H1 (cell line): ENCODE data around the gene NAA16. TPM values are rescaled to one million over a fixed set of nuclear protein-coding genes. Genes with fewer than 3 reads are reported as not detected.

Source experiments
- CTCF ChIA-PET: fragments of 300-600 bp; sonication (Branson Sonifier 250); formaldehyde crosslinking; loops from one replicate; lab custom pipeline; 2021; ENCODE audit not compliant: partially characterized antibody; lab: Charles Lee
- POLR2A ChIA-PET: fragments of 300-600 bp; sonication (Branson Sonifier 250); formaldehyde crosslinking; loops from one replicate; lab custom pipeline; 2021; ENCODE audit warnings: inconsistent platforms; ENCODE audit not compliant: partially characterized antibody; lab: Charles Lee
- DNase-seq, 2 experiments: peaks; one replicate each; pipeline versions ENCODE4 v3.0.0 to v3.0.0-alpha.2; 2010 to 2022; ENCODE audit warnings: low spot score in 2 of 2, low read depth in 1 of 2, mixed read lengths in 1 of 2
- FAIRE-seq: peaks from 2 replicates; lab custom pipeline; 2011; peaks lifted over from hg19 to GRCh38; lab: Jason Lieb, UNC
- H2AFZ ChIP-seq: 2 replicates; pipeline ENCODE4 v1.8.1; 2012; ENCODE audit warnings: low read length, inconsistent platforms
- H2AK5ac ChIP-seq: 2 replicates; pipeline ENCODE4 v1.6.1; 2013; ENCODE audit warnings: low read depth, low read length
- H2BK120ac ChIP-seq: replicated peaks from 2 replicates; pipeline ENCODE3; 2013; ENCODE audit warnings: low read depth, low read length, inconsistent platforms
- H2BK12ac ChIP-seq: 2 replicates; pipeline ENCODE4 v1.6.1; 2013; ENCODE audit warnings: low read depth, low read length
- H2BK15ac ChIP-seq: 2 replicates; pipeline ENCODE4 v1.6.1; 2013; ENCODE audit warnings: low read length
- H2BK20ac ChIP-seq: 2 replicates; pipeline ENCODE4 v1.6.1; 2013; ENCODE audit warnings: low read length
- H2BK5ac ChIP-seq: 2 replicates; pipeline ENCODE4 v1.6.1; 2013; ENCODE audit warnings: low read depth, low read length
- H3K14ac ChIP-seq: 2 replicates; pipeline ENCODE4 v1.6.1; 2013; ENCODE audit warnings: inconsistent platforms; ENCODE audit not compliant: insufficient read length
- H3K18ac ChIP-seq: 2 replicates; pipeline ENCODE4 v1.6.1; 2013; ENCODE audit warnings: low read length; ENCODE audit errors: extremely low read depth
- H3K23ac ChIP-seq: 2 replicates; pipeline ENCODE4 v1.6.1; 2013; ENCODE audit warnings: inconsistent platforms; ENCODE audit not compliant: insufficient read length
- H3K23me2 ChIP-seq: 2 replicates; pipeline ENCODE4 v1.6.1; 2013; ENCODE audit warnings: low read depth, low read length
- H3K27ac ChIP-seq: 2 replicates; pipeline ENCODE4 v1.6.1; 2011; ENCODE audit warnings: low read depth, low read length, inconsistent platforms
- H3K27me3 ChIP-seq, 4 experiments: replicated peaks in 1 of 4; 1 replicate in 1 of 4; 2 replicates in 3 of 4; pipeline versions ENCODE4 v1.6.1 to v1.8.1; 2011 to 2013; ENCODE audit warnings: low read length in 3 of 4, mild to moderate bottlenecking in 3 of 4, inconsistent platforms in 2 of 4, mixed read lengths in 2 of 4, moderate library complexity in 1 of 4; ENCODE audit not compliant: control insufficient read depth in 3 of 4, insufficient read depth in 3 of 4; ENCODE audit errors: extremely low read depth in 1 of 4
- H3K36me3 ChIP-seq, 4 experiments: 2 replicates each; pipeline versions ENCODE4 v1.6.1 to v1.8.1; 2011 to 2013; ENCODE audit warnings: mild to moderate bottlenecking in 4 of 4, low read length in 3 of 4, moderate library complexity in 2 of 4, control low read depth in 1 of 4, inconsistent platforms in 1 of 4; ENCODE audit not compliant: insufficient read depth in 4 of 4, control insufficient read depth in 2 of 4
- H3K4ac ChIP-seq: replicated peaks from 2 replicates; pipeline ENCODE3; 2013; ENCODE audit warnings: low read length, low read depth, mixed read lengths, inconsistent platforms; ENCODE audit not compliant: insufficient read length
- H3K4me1 ChIP-seq, 4 experiments: replicated peaks in 1 of 4; 1 replicate in 1 of 4; 2 replicates in 3 of 4; pipeline versions ENCODE4 v1.6.1 to v1.8.1; 2011 to 2013; ENCODE audit warnings: low read length in 3 of 4, inconsistent platforms in 2 of 4, mixed read lengths in 1 of 4; ENCODE audit not compliant: insufficient read depth in 4 of 4, control insufficient read depth in 3 of 4
- H3K4me2 ChIP-seq, 2 experiments: 2 replicates each; pipeline versions ENCODE4 v1.6.1 to v1.8.1; 2011 to 2013; ENCODE audit warnings: low read depth in 2 of 2, low read length in 2 of 2, control low read depth in 1 of 2, inconsistent platforms in 1 of 2, mild to moderate bottlenecking in 1 of 2; ENCODE audit not compliant: insufficient read depth in 1 of 2
- H3K4me3 ChIP-seq, 4 experiments: fragments of 200-600, 300-600 bp in 1 of 4; sonication (generic), shearing (Covaris generic), sonication (Bioruptor Twin) in 1 of 4; 2 replicates each; pipeline versions ENCODE4 v1.5.1 to v1.8.1; 2011 to 2016; ENCODE audit warnings: low read length in 4 of 4, low read depth in 3 of 4, control low read depth in 2 of 4, inconsistent platforms in 2 of 4, mild to moderate bottlenecking in 2 of 4, mixed read lengths in 1 of 4, moderate library complexity in 1 of 4; ENCODE audit not compliant: insufficient read depth in 2 of 4; ENCODE audit errors: extremely low read depth in 1 of 4
- H3K56ac ChIP-seq: replicated peaks from 2 replicates; pipeline ENCODE3; 2013; ENCODE audit warnings: low read depth, mild to moderate bottlenecking, mixed read lengths, low read length, inconsistent platforms; ENCODE audit not compliant: insufficient read length
- H3K79me1 ChIP-seq: 2 replicates; pipeline ENCODE4 v1.6.1; 2013; ENCODE audit warnings: low read depth, low read length, control low read depth
- H3K79me2 ChIP-seq, 2 experiments: 2 replicates each; pipeline versions ENCODE4 v1.6.1 to v1.8.1; 2012 to 2013; ENCODE audit warnings: low read length in 2 of 2, mild to moderate bottlenecking in 2 of 2, inconsistent platforms in 1 of 2; ENCODE audit not compliant: insufficient read depth in 2 of 2, control insufficient read depth in 1 of 2
- H3K9ac ChIP-seq, 4 experiments: replicated peaks in 1 of 4; 1 replicate in 1 of 4; 2 replicates in 3 of 4; pipeline versions ENCODE4 v1.6.1 to v1.8.1; 2011 to 2013; ENCODE audit warnings: low read depth in 3 of 4, low read length in 3 of 4, control low read depth in 2 of 4, mild to moderate bottlenecking in 2 of 4, moderate library complexity in 2 of 4, inconsistent platforms in 1 of 4; ENCODE audit errors: extremely low read depth in 1 of 4
- H3K9me3 ChIP-seq, 2 experiments: 2 replicates each; pipeline versions ENCODE4 v1.6.1 to v1.8.1; 2012 to 2013; ENCODE audit warnings: mild to moderate bottlenecking in 2 of 2, moderate library complexity in 2 of 2, control low read depth in 1 of 2, inconsistent platforms in 1 of 2, low read depth in 1 of 2, low read length in 1 of 2, mixed read lengths in 1 of 2; ENCODE audit not compliant: insufficient read depth in 2 of 2
- H4K20me1 ChIP-seq, 2 experiments: replicated peaks in 1 of 2; 2 replicates each; pipeline versions ENCODE3 to v1.8.1; 2011 to 2013; ENCODE audit warnings: inconsistent platforms in 2 of 2, low read length in 2 of 2, mild to moderate bottlenecking in 1 of 2; ENCODE audit not compliant: insufficient read depth in 2 of 2, control insufficient read depth in 1 of 2
- H4K5ac ChIP-seq: 2 replicates; pipeline ENCODE4 v1.6.1; 2013; ENCODE audit warnings: low read length, low read depth, mixed read lengths, inconsistent platforms; ENCODE audit not compliant: insufficient read length
- H4K8ac ChIP-seq: 2 replicates; pipeline ENCODE4 v1.8.0; 2013; ENCODE audit warnings: mild to moderate bottlenecking, moderate library complexity, low read length, inconsistent platforms; ENCODE audit not compliant: insufficient read depth; ENCODE audit errors: extremely low read depth
- H4K91ac ChIP-seq: replicated peaks from 2 replicates; pipeline ENCODE3; 2013; ENCODE audit warnings: low read length, mixed read lengths, inconsistent platforms; ENCODE audit not compliant: insufficient read length
- USF2 ChIP-seq: IDR thresholded peaks from 2 replicates; pipeline ENCODE4 v1.6.1; 2011; ENCODE audit warnings: low read length, improper control_type of control experiment
- WGBS, 2 experiments: shearing (Covaris generic) in 1 of 2; methylation state at CpG; one replicate each; pipeline versions ENCODE4 v1.1.6 to v1.1.7; 2013 to 2015; ENCODE audit warnings: low lambda C conversion rate in 2 of 2, mixed read lengths in 2 of 2, inconsistent platforms in 1 of 2, low coverage in 1 of 2, missing lambda C conversion rate in 1 of 2; ENCODE audit not compliant: insufficient replicate concordance in 2 of 2, insufficient coverage in 1 of 2, insufficient read length in 1 of 2; ENCODE audit errors: extremely low coverage in 1 of 2, missing lambda C conversion rate in 1 of 2; 5-methylcytosine and 5-hydroxymethylcytosine counted together
- polyA plus RNA-seq, 7 experiments: library from polyadenylated mRNA; depleted of rRNA in 3 of 7; stranded (reverse) in 5 of 7; unstranded in 2 of 7; fragments of >200 nt in 5 of 7; fragments of 200-250 nt in 2 of 7; gene quantifications; 1 replicate in 5 of 7; 2 replicates in 1 of 7; 4 replicates in 1 of 7; pipeline versions ENCODE4 v1.2.1 to v1.2.3, GENCODE V29; 2011 to 2013; ENCODE audit warnings: missing spikeins in 2 of 7, mixed read lengths in 2 of 7
- total RNA-seq: library from RNA; stranded (reverse); fragmentation: NEBNext Ultra II Directional; extraction: Animal tissue kit (Norgen Biotek cat#: 25700); gene quantifications from 2 replicates; pipeline ENCODE4 v1.2.1, GENCODE V29; 2021

The NAA16 gene
- total and polyA plus RNA-seq, 2 of the 8 experiments (the other 6 are each of a cell fraction or from before 2014, with no cell fraction given) = 11.4 to 40.0 TPM

GRCh38 chr13:41365631-41366030, 54.6 kb downstream of the NAA16 start:
- H2BK20ac ChIP-seq = no peak overlapping the region
- peaks cover 3 to 96% (median 44%) of the 10 kb centered on the region in 4 experiments for H3K36me3 ChIP-seq
- CTCF ChIA-PET = no interaction called here

More at GRCh38 chr13:41365631-41366030, 54.6 kb downstream of the NAA16 start:
- WGBS, 2 experiments = 100% methylated on average over 2 of the region's 2 CpGs; no CpG with 5 or more reads in 1 of the 2 experiments
- TF ChIP-seq USF2 = no peak
- H3K27ac ChIP-seq = no peak overlapping the region
- H4K8ac ChIP-seq = no peak overlapping the region
- DNase-seq = no peak
- no peak overlapping the region for H2AFZ ChIP-seq
- no peaks in the 10 kb centered on the region for H3K27me3 ChIP-seq
- H2BK5ac ChIP-seq = no peak overlapping the region
- POLR2A ChIA-PET = no interaction called here
- H4K20me1 ChIP-seq = peaks cover 0 to under 1% of the 10 kb centered on the region in 2 experiments
- no peaks in the 10 kb centered on the region for H3K79me2 ChIP-seq
- H3K23me2 ChIP-seq = no peaks in the 10 kb centered on the region; the same call in 1 of the 2 replicates
- H3K56ac ChIP-seq = no peak overlapping the region
- H2AK5ac ChIP-seq = no peak overlapping the region
- H3K79me1 ChIP-seq = no peaks in the 10 kb centered on the region; the same call in 1 of the 2 replicates
- H3K9me3 ChIP-seq = no peaks in the 10 kb centered on the region
- no peak overlapping the region for H3K18ac ChIP-seq
- no peak overlapping the region for H3K4ac ChIP-seq
- no peak for FAIRE-seq
- H3K9ac ChIP-seq = no peak overlapping the region
- H4K91ac ChIP-seq = no peak overlapping the region
- no peak overlapping the region for H4K5ac ChIP-seq
- H2BK15ac ChIP-seq = no peak overlapping the region
- no peaks in the 10 kb centered on the region for H3K4me1 ChIP-seq
- H3K4me2 ChIP-seq = no peak overlapping the region
- no peak overlapping the region for H3K4me3 ChIP-seq
- no peak overlapping the region for H2BK120ac ChIP-seq
- no peak overlapping the region for H3K14ac ChIP-seq
- no peak overlapping the region for H2BK12ac ChIP-seq
- H3K23ac ChIP-seq = no peak overlapping the region
